Karpas-422 (cell line): ENCODE measurements around the gene SLC26A1. TPM values are rescaled to one million over a fixed set of nuclear protein-coding genes. Genes with fewer than 3 reads are reported as not detected.

Experiments
- DNase-seq: peaks from one replicate; pipeline ENCODE4 v3.0.0-alpha.2; 2015
- H2AFZ ChIP-seq: fragments of 200-600 bp; sonication (generic); 2 replicates; pipeline ENCODE4 v1.6.1; 2014; ENCODE audit warnings: antibody characterized with exemption, low read length, mixed read lengths
- H3K27ac ChIP-seq: fragments of 200-600 bp; sonication (generic); 2 replicates; pipeline ENCODE4 v1.5.1; 2014; ENCODE audit warnings: mild to moderate bottlenecking, low read length, moderate library complexity
- H3K27me3 ChIP-seq: fragments of 200-600 bp; sonication (generic); 2 replicates; pipeline ENCODE4 v1.6.1; 2014; ENCODE audit warnings: low read length, mixed read lengths
- H3K36me3 ChIP-seq: fragments of 200-600 bp; sonication (generic); 2 replicates; pipeline ENCODE4 v1.6.1; 2014; ENCODE audit warnings: low read length, mixed read lengths; ENCODE audit not compliant: insufficient read depth
- H3K4me1 ChIP-seq: fragments of 200-600 bp; sonication (generic); 2 replicates; pipeline ENCODE4 v1.6.1; 2014; ENCODE audit warnings: mild to moderate bottlenecking, low read length, mixed read lengths
- H3K4me2 ChIP-seq: fragments of 200-600 bp; sonication (generic); 2 replicates; pipeline ENCODE4 v1.6.1; 2014; ENCODE audit warnings: low read length, low read depth, mild to moderate bottlenecking; ENCODE audit not compliant: poor library complexity, severe bottlenecking
- H3K4me3 ChIP-seq: fragments of 200-600 bp; sonication (generic); 2 replicates; pipeline ENCODE4 v1.5.1; 2014; ENCODE audit warnings: mild to moderate bottlenecking, antibody characterized with exemption, low read length, mixed read lengths
- H3K79me2 ChIP-seq: fragments of 200-600 bp; sonication (generic); 2 replicates; pipeline ENCODE4 v1.6.1; 2014; ENCODE audit warnings: mild to moderate bottlenecking, low read length, mixed read lengths
- H3K9ac ChIP-seq: fragments of 200-600 bp; sonication (generic); 2 replicates; pipeline ENCODE4 v1.6.0; 2014; ENCODE audit warnings: low read length
- H3K9me2 ChIP-seq: fragments of 200-600 bp; sonication (generic), shearing (Covaris generic); replicated peaks from 2 replicates; pipeline ENCODE4 v1.6.0; 2014; ENCODE audit warnings: mild to moderate bottlenecking, low read length, moderate library complexity; ENCODE audit not compliant: insufficient read depth
- H3K9me3 ChIP-seq: fragments of 300-700, 200-600 bp; sonication (generic); 2 replicates; pipeline ENCODE4 v1.6.1; 2014; ENCODE audit warnings: low read length, mixed read lengths
- H4K20me1 ChIP-seq: fragments of 200-600 bp; sonication (generic); 2 replicates; pipeline ENCODE4 v1.6.1; 2014; ENCODE audit warnings: mild to moderate bottlenecking, antibody characterized with exemption, low read length, low read depth; ENCODE audit not compliant: insufficient read depth
- total RNA-seq: library from RNA; depleted of rRNA; stranded (reverse); fragments of >200 nt; shearing (Covaris generic); gene quantifications from 2 replicates; pipeline ENCODE4 v1.2.3, GENCODE V29; 2014; ENCODE audit warnings: low replicate concordance

The SLC26A1 gene
- total RNA-seq, 1 experiment from 2014 or later: not detected

- H3K79me2 ChIP-seq: no peaks in the 10 kb centered on the region
- H3K9ac ChIP-seq: peak within 1 kb of the TSS; percentile 84
- H3K9me2 ChIP-seq: no peaks in the 10 kb centered on the region
- H3K27ac ChIP-seq: peak within 1 kb of the TSS; percentile 51; the same call in 1 of the 2 replicates
- peak within 1 kb of the TSS; percentile 92 for H3K4me2 ChIP-seq
- H3K27me3 ChIP-seq: no peaks in the 10 kb centered on the region
- peak within 1 kb of the TSS; percentile 66 for H2AFZ ChIP-seq
- DNase-seq: peak; percentile 94
- peaks cover 4% of the 10 kb centered on the region; the same call in 1 of the 2 replicates for H4K20me1 ChIP-seq
- H3K4me1 ChIP-seq: peaks cover 34% of the 10 kb centered on the region
- no peaks in the 10 kb centered on the region for H3K36me3 ChIP-seq
- peak within 1 kb of the TSS; percentile 71 for H3K4me3 ChIP-seq
- no peaks in the 10 kb centered on the region for H3K9me3 ChIP-seq
These were observed 6.2 kb downstream of the SLC26A1 start, which contains the start of gene IDUA for GRCh38 chr4:986879-987623. IDUA (plus strand) TSS chr4:987044; CDS start chr4:987085, 41 bp downstream.

- H3K4me3 ChIP-seq: peak overlapping the region; percentile 71
- H3K27ac ChIP-seq: peak overlapping the region; percentile 51; the same call in 1 of the 2 replicates
- H3K79me2 ChIP-seq: no peaks in the 10 kb centered on the region
These were observed 6.8 kb downstream of the SLC26A1 start for GRCh38 chr4:986428-986878.

GRCh38 chr4:985123-985830 lies 7.9 kb downstream of the SLC26A1 start:
- Histone ChIP-seq H3K27me3 (no peaks in the 10 kb centered on the region), H3K9me2 (no peaks in the 10 kb centered on the region), H3K36me3 (no peaks in the 10 kb centered on the region), H3K4me1 (peaks cover 34% of the 10 kb centered on the region), H2AFZ (no peak overlapping the region), H3K79me2 (no peaks in the 10 kb centered on the region), H3K9me3 (no peaks in the 10 kb centered on the region), H3K9ac (peak overlapping the region; percentile 84; the same call in 1 of the 2 replicates), H3K4me2 (peak overlapping the region; percentile 92), H3K4me3 (peak overlapping the region; percentile 71; the same call in 1 of the 2 replicates), H3K27ac (no peak overlapping the region), H4K20me1 (peaks cover 4% of the 10 kb centered on the region; the same call in 1 of the 2 replicates)
- no peak for DNase-seq

More at GRCh38 chr4:986428-986878, 6.8 kb downstream of the SLC26A1 start:
- no peaks in the 10 kb centered on the region for H3K9me2 ChIP-seq
- H3K9ac ChIP-seq: peak overlapping the region; percentile 84
- DNase-seq: no peak
- H3K4me1 ChIP-seq: peaks cover 34% of the 10 kb centered on the region
- peaks cover 4% of the 10 kb centered on the region; the same call in 1 of the 2 replicates for H4K20me1 ChIP-seq
- H3K4me2 ChIP-seq: peak overlapping the region; percentile 92
- no peaks in the 10 kb centered on the region for H3K36me3 ChIP-seq
- H2AFZ ChIP-seq: peak overlapping the region; percentile 66
- no peaks in the 10 kb centered on the region for H3K9me3 ChIP-seq
- H3K27me3 ChIP-seq: no peaks in the 10 kb centered on the region

GRCh38 chr4:984336-985054 lies 8.7 kb downstream of the SLC26A1 start:
- Histone ChIP-seq H3K27ac (no peak overlapping the region), H3K9ac (no peak overlapping the region), H3K4me1 (peaks cover 34% of the 10 kb centered on the region), H3K4me2 (no peak overlapping the region), H2AFZ (no peak overlapping the region), H3K79me2 (no peaks in the 10 kb centered on the region), H3K9me2 (no peaks in the 10 kb centered on the region), H3K9me3 (no peaks in the 10 kb centered on the region), H3K36me3 (no peaks in the 10 kb centered on the region), H4K20me1 (peaks cover 4% of the 10 kb centered on the region; the same call in 1 of the 2 replicates), H3K27me3 (no peaks in the 10 kb centered on the region), H3K4me3 (no peak overlapping the region)
- no peak for DNase-seq

GRCh38 chr4:982814-983213 lies 10.4 kb downstream of the SLC26A1 start:
- no peak overlapping the region for H3K9ac ChIP-seq
- H3K4me1 ChIP-seq: peaks cover 22% of the 10 kb centered on the region
- no peak overlapping the region for H2AFZ ChIP-seq
- H3K9me2 ChIP-seq: no peaks in the 10 kb centered on the region
- H3K36me3 ChIP-seq: no peaks in the 10 kb centered on the region
- peaks cover 2% of the 10 kb centered on the region; the same call in 1 of the 2 replicates for H4K20me1 ChIP-seq
- no peak overlapping the region for H3K4me3 ChIP-seq
- no peak overlapping the region for H3K27ac ChIP-seq
- no peak overlapping the region for H3K4me2 ChIP-seq
- H3K9me3 ChIP-seq: no peaks in the 10 kb centered on the region
- no peaks in the 10 kb centered on the region for H3K27me3 ChIP-seq
- no peak for DNase-seq
- no peaks in the 10 kb centered on the region for H3K79me2 ChIP-seq

- H3K27me3 ChIP-seq: no peaks in the 10 kb centered on the region
- H3K4me1 ChIP-seq: peaks cover 16% of the 10 kb centered on the region
- no peak overlapping the region for H3K9ac ChIP-seq
- no peaks in the 10 kb centered on the region for H3K9me3 ChIP-seq
- no peaks in the 10 kb centered on the region for H3K9me2 ChIP-seq
- no peaks in the 10 kb centered on the region for H3K79me2 ChIP-seq
- DNase-seq: no peak
- H3K4me3 ChIP-seq: no peak overlapping the region
- H3K36me3 ChIP-seq: no peaks in the 10 kb centered on the region
- H3K27ac ChIP-seq: no peak overlapping the region
- no peaks in the 10 kb centered on the region; the same call in 1 of the 2 replicates for H4K20me1 ChIP-seq
- no peak overlapping the region for H2AFZ ChIP-seq
- no peak overlapping the region for H3K4me2 ChIP-seq
These were observed 10.9 kb downstream of the SLC26A1 start for GRCh38 chr4:982291-982690.

- Histone ChIP-seq H3K36me3 (no peaks in the 10 kb centered on the region), H2AFZ (no peak overlapping the region), H3K4me2 (no peak overlapping the region), H3K9me2 (no peaks in the 10 kb centered on the region), H3K9ac (no peak overlapping the region), H3K79me2 (no peaks in the 10 kb centered on the region), H4K20me1 (no peaks in the 10 kb centered on the region), H3K27me3 (no peaks in the 10 kb centered on the region), H3K4me3 (no peak overlapping the region), H3K4me1 (no peaks in the 10 kb centered on the region), H3K27ac (no peak overlapping the region), H3K9me3 (no peaks in the 10 kb centered on the region)
- no peak for DNase-seq
These were observed 14.1 kb downstream of the SLC26A1 start for GRCh38 chr4:978957-979701.
